ENCODE results near the gene MICALL2.

MICALL2 gene

DNA sequence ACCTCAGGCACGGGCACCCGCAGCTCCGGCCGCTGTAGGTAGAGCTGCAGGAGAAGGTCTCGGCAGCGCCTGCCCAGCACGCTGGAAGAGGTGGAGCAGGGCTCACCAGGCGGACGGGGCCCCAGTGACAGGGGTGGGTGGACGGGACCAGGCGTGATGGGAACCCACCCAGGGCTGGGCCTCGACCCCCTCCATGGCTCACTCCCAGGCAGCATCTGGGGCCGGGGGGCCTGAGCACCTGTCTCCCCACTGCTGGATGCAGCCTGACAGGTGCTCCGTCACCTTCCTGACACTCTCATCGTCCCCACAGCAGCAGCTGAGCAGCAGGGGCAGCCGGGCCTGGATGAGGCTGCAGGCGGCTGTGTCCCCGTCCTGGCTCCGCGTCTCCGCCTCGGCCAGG, 16.7 kb upstream of the MICALL2 start:
- TF ChIP-seq CTCF (conservative IDR thresholded peaks at IDR 0.05) (no peak), ZFX (IDR thresholded peaks at IDR 0.05) (no peak)

DNA sequence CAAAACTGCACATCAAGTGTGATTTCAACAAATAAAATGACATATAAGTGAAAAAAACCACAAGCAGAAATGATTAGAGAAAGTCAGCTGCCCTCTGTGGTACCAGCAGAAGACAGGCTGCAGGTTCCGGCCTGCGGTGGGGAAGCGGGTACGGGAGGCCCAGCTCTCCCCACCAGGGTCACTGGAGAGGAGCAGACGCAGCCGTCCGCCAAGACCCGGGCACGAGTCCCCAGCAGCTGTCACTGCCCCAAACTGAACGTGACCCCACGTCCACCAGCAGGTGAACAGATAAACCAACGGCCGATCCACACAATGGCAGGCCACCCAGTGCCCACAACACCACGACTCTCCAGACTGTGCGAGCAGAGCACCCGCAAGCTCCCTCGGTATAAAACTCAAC, 16.1 kb upstream of the MICALL2 start:
- no peak overlapping the region for H3K27ac ChIP-seq
- TF ChIP-seq CTCF (conservative IDR thresholded peaks at IDR 0.05): no peak
- TF ChIP-seq ZFX (IDR thresholded peaks at IDR 0.05): no peak

More for the DNA sequence above, 16.7 kb upstream of the MICALL2 start:
- H3K27ac ChIP-seq: no peak overlapping the region

DNA sequence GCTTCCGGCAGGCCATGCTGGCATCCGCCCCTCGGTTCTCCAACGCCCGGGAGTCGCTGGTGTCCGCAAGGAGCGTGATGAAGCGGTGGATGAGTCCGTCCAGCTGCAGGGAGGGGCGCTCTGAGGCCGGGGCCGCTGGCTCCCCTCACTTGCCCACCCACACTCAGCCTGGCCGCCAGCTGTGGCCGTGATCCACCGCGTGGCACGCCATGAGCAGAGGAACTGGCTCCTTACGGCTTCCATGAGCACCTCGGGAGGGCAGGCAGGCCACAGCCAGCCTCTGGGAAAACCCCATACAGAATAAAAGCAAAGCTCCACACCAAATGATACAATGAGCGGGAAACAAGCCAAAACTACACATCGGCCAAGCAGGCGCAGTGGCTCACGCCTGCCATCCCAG, 15.5 kb upstream of the MICALL2 start:
- peak overlapping the region; percentile 46 for H3K27ac ChIP-seq
- TF ChIP-seq CTCF (conservative IDR thresholded peaks at IDR 0.05): no peak
- no peak for TF ChIP-seq ZFX (IDR thresholded peaks at IDR 0.05)

DNA sequence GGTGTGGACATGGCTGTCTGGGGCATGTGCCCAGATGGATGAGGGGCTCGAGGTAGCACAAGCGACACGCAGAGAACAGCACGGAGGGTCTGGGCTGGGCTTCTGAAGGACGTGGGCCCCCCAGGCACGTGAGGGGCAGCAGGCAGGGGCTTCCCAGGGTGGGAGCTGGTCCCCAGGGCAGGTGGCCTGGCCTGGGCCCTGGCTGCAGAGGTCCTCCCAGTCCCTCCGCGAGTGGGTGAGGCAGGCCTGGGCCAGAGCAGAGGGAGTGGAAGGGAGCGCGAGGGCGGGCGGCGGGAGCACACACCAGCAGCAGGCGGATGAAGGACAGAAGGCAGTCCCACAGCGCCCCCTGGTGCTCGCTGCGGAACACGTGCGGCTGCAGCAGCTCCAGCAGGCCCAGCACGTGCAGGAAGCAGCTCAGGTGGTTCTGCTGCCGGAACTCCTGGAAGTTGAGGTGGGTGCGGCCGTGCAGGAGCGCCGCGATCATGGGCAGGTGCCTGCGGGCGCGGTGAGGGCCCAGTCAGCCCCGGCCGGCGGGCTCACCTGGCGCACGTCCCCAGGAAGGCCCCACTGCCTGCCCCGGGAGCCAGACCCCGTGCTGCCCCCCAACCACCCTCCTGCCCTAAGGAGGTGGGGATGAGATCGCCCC, 14.7 kb upstream of the MICALL2 start:
- peak overlapping the region; percentile 46 for H3K27ac ChIP-seq
- TF ChIP-seq CTCF (conservative IDR thresholded peaks at IDR 0.05): peak; percentile 95
- TF ChIP-seq ZFX (IDR thresholded peaks at IDR 0.05): no peak

- H3K27ac ChIP-seq: no peak overlapping the region
- TF ChIP-seq ZFX (IDR thresholded peaks at IDR 0.05): no peak
- no peak for TF ChIP-seq CTCF (conservative IDR thresholded peaks at IDR 0.05)
These were observed 11.6 kb upstream of the MICALL2 start for GRCh38 chr7:1470901-1471300.

DNA sequence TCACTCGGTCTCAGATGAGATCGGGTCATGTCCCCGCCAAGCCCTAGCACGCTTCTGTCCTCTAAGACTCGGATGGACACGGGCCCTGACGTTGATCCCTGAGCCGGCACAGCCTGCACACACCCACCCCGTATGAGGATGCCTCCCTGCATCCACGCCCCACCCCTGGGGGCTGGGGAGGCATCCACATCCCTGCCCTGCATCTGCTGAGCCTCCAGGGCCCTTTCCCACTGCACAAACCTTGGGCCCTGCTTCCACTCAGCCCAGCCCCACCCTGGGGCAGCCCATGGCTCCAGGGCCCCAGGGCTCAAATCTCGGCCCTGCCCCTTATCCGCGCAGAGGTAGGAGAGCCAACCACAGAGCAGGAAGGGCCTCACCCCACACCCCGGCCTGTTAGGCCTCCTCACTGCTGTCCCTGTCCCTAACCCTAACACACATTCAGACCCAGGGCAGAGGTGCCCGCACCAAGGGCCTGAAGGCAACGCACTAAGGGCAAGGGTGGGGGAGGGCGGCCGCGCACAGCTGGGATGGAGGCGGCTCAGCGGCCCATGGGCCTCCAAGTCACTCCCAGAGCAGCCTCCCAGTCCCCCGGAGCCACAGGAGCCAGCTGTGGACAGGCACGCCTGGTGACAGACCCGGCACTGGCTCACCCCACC, 9.5 kb upstream of the MICALL2 start:
- no peak for TF ChIP-seq ZFX (IDR thresholded peaks at IDR 0.05)
- no peak for TF ChIP-seq CTCF (conservative IDR thresholded peaks at IDR 0.05)
- H3K27ac ChIP-seq: no peak overlapping the region

GRCh38 chr7:1468203-1468602, 8.9 kb upstream of the MICALL2 start:
- no peak overlapping the region for H3K27ac ChIP-seq
- no peak for TF ChIP-seq ZFX (IDR thresholded peaks at IDR 0.05)
- no peak for TF ChIP-seq CTCF (conservative IDR thresholded peaks at IDR 0.05)

Data from C4-2B (cell line).